Activated CD4-positive, alpha-beta T cell treated with anti-CD3 and anti-CD28 coated beads, Interleukin-2, amount 50 U/mL, for 16 hours (primary cell): ENCODE measurements around the gene RPS6KA2.

Experiments used
- DNase-seq: peaks from one replicate; pipeline ENCODE4 v3.0.0-alpha.2; 2020

RPS6KA2 gene

DNA sequence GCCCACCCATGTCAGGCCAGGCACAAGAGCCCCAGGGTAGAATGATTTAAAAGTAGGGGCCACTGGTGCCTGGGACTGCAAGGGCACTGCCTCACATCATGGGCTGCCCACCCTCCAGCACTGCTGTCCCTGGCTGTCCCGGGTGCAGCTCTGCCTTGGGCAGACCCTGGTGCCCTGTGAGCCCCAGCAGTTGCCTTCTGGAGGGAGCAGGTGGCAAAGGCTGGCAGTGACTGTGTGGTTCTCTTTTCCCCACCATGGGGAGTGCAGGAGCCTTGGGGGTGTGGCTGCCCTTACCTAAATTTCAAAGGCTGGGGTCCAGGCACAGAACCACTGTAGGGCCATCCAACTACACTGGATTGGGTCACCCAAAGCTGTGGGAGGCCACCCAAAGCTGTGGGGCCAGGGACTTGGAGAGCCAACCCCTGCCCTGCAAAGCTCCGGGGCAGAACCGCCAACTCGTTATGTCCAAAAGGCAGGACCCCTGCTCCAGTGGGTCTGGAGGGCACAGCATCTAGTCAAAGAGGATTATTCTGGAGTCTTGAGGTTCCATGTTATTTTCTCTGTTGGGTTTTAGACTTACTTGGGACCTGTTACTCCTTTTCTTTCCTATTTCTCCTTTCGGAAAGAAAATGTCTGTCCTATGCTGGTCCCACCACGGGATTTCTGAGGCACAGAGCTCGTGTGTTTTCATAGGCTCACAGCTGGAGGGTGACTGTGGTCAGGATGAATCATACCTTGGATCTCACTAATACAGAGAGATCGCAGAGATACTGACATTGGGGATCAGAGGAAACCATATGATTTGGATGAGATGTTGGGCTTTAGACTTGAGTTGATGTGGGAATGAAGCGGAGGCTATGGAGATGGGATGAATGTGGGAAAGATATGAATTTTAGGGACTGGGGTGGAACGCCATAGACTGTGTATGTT, 105.9 kb downstream of the RPS6KA2 start:
- DNase-seq, result no peak

DNA sequence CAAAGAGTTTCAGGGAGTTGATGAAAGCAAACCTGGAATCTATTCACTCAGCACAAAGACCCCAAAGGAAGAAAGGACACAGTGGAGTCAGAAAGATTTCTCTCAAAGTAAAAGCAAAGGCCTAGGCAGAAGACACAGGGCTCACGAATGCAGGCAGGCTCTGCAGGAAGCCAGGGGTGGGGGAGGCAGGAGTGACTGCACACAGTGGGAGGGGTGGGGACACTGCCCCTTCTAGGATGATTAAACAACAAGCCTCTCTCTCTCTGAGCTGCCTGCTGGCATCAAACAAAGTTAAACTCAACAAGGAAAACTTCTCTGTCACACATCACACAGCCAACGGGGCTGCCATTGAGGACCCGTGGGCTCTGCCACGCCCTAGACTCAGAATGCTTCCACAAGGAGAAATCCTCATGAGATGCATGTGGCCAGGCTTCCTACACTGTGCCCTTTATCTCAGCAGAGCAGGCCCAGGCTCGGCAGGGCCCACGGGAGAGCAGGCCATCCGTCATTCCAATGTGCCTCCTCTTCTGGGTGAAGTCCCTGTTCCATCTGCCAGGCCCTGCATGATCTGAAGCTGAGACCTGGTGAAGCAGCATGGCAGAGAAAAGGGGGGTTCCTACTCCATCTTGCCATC, 110.7 kb downstream of the RPS6KA2 start:
- DNase-seq, result no peak

DNA sequence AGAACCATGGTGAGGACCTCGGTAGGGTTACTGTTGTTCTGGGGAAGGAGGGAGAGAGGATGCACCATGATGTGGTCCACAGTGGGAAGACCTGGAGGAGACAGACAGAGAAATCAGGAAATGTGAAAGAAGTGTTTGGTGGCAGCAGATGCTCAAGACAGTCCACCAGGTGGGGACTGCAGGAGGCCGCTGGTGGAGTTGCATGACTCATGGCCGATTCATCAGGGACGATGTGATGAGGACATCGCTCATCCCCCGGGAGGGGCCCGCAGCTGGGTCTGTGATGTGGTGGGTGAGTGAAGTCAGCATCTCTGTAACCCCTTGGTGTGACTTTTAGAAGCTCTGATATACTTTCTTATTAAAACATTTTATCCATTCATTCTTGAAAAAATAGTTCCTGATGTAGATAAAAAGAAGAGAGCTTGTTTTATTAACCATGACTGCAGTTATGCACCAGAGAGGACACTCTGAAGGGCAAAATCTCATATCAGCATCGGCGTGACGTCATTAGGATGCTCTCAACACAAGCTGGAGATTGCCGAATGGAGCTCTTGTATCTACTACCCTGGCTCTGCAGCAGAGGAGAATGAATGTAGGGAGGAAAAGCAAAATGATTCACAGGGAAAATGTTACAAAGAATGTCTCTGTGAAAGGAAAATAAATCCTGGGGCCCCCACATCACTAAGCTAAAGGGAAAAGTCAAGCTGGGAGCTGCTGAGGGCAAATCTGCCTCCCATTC, 111.8 kb downstream of the RPS6KA2 start:
- peak; percentile 18 for DNase-seq

GRCh38 chr6:166514196-166514595, 112.9 kb downstream of the RPS6KA2 start:
- no peak for DNase-seq

DNA sequence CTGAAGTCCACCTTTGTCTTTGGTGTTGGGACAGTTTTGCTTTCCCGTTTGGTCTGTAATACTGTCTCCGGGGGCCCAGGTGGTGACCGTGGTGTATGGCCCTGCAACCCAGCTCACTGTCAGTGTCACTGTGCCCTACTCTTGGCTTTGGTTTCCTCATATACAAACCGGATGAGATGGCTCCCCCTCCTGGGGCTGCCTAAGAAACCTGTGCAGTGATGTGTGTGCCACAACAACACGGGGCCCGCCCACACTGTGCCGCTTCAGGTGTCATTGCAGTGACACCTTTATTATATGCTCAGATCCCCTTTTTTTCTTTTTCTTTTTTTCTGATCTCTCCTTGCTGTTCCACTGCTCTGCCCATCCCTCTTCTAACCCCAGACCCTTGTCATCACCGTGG, 114.5 kb downstream of the RPS6KA2 start:
- DNase-seq, result no peak

GRCh38 chr6:166511316-166511715, 115.7 kb downstream of the RPS6KA2 start:
- no peak for DNase-seq

- no peak for DNase-seq
These were observed 117.9 kb downstream of the RPS6KA2 start for GRCh38 chr6:166509193-166509592.

DNA sequence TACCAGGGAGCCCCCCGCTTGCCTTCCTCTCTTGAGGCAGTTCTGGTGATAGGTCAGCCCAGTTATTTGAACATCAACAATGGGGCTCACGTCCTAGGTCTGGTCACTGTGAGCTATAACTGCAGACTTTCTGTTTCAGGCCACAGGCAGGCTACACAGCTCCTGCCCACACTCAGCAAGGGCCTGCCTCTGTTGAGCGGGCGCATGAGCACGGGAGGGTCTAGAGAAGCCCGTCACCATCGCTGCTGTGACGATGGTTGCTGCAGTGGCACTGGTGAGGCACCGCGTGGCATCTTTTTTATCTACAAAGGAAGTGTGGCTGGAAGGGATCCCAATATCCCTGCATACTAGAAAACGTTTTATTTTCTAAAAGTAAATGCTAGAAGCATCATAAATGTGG, 118.3 kb downstream of the RPS6KA2 start:
- DNase-seq, result no peak

DNA sequence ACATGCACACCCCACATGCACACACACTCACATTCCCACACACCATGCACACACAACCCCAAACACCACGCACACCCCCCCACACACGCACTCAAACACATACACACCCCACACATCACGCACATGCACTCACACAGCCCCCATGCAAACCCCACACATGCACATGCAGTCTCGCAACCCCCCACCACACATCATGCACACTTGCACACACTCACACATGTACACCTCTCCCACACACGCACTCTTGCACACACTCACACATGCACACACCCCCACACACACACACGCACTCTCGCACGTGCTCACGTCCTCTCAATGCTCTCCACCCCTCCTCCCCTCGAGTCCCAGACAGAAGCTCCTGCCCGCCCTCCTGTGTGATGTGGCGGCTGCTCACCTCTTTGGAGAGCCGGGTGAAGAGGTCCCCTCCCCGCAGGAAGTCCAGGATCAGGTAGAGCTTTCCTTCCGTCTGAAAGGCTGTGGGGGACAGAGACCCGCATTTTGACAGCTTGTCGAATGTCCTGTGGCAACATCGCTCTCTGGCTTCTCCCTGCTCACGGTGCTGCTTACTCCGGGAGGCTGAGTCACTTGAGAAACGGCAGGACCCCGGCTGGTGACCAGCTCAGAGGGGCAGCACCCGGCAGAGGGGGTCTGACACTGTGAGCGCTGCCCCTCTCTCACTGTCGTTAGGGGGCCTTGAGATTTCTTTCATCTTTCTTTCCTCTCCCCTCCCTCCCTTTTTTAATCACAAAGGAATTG, 119.1 kb downstream of the RPS6KA2 start:
- no peak for DNase-seq

GRCh38 chr6:166507380-166507779, 119.7 kb downstream of the RPS6KA2 start:
- no peak for DNase-seq

DNA sequence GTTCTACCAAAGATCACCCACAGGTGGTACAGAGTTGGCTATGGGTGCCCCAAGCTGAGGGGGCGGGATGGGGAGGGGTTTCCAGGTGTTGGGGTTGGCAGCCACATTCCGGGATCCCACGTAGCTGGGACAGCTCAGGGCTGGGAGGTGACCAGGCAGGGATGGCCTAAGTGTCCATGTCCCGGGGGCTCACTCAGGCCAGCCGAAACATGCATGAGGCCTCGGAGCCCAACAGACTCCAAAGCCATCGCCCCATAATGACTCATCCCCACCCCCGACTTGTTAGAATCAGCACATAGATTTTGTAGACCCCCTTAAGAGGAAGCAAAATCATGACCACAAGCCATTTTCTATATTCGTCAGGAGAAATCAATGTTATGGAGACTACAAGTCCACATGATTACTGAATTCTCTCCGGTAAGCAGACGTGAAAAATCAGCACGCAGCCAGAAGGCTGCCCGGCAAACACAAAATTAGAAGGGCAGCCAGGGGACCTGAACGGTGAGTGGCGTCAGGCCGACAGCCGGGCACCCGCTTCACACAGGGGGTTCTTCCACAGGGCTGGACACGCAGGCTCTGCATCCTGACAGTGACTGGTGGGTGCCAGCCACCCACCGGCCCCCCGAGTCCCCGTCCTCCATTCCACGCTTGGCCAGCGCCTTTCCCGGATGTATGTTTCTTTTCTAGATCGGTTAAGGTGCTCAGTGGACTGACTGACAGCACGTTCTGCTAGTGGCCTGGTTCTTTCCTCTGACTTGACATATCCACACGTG, 121.7 kb downstream of the RPS6KA2 start:
- no peak for DNase-seq

DNA sequence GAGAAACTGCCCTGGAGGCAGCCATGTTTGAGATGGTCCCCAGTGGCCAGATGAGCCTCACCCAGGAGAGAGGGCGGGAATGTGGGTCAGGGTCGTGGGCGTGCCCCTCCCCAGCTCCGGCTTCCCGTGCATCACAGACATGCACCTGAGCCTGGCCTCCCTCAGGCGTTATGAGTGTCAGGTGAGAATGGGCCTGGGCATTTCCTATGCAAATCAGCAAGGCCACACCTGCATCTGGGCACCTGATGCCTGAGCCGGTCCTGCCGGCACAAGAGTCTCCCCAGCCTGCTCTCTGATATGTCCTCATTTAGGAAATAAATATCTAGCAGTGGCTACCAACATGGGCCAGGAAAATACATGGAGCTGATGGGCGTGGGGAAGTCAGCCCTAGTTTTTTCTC, 123.0 kb downstream of the RPS6KA2 start:
- DNase-seq, result no peak

- DNase-seq, result no peak
These were observed 123.8 kb downstream of the RPS6KA2 start for GRCh38 chr6:166503167-166503744.

DNA sequence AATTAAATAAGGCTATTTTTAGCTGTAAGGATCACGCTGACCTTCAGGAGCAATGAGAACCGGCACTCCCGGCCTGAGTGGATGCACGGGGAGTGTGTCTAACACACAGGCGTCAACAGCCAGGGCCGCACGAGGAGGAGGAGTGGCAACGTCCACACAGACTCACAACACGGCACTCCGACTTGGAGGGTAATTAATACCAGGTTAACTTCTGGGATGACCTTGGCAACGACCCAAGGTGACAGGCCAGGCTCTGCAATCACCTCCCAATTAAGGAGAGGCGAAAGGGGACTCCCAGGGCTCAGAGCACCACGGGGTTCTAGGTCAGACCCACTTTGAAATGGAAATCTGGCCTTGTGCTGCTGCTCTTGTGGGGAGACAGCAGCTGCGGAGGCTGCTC, 124.6 kb downstream of the RPS6KA2 start:
- DNase-seq, result no peak

- no peak for DNase-seq
These were observed 125.8 kb downstream of the RPS6KA2 start for GRCh38 chr6:166501246-166501645.

- DNase-seq, result no peak
These were observed 126.8 kb downstream of the RPS6KA2 start for GRCh38 chr6:166500246-166500645.

DNA sequence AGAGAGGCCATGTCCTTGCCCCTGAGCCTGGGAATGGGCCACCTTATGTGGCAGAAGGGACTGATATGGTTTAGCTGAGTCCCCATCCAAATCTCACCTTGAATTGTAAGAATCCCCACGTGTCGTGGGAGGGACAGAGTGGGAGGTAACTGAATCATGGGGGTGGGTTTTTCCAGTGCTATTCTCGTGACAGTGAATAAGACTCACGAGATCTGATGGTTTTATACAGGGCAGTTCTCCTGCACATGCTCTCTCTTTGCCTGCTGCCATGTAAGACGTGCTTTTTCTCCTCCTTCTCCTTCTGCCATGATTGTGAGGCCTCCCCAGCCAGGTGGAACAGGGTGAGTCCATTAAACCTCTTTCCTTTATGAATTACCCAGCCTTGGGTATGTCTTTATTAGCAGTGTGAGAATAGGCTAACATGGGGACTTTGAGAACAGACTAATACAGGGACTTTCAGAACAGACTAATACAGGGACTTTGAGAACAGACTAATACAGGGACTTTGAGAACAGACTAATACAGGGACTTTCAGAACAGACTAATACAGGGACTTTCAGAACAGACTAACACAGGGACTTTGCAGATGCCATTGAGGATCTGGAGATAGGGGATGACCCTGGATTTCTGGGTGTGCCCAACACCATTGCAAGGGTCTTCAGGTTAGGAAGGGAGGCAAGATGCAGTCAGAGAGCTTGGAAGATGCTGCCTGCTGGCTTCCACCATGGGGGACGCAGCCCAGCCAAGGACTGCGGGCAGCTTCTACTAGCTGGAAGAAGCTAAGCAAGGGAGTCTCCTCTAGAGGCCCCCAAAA, 127.5 kb downstream of the RPS6KA2 start:
- DNase-seq, result peak; percentile 54

DNA sequence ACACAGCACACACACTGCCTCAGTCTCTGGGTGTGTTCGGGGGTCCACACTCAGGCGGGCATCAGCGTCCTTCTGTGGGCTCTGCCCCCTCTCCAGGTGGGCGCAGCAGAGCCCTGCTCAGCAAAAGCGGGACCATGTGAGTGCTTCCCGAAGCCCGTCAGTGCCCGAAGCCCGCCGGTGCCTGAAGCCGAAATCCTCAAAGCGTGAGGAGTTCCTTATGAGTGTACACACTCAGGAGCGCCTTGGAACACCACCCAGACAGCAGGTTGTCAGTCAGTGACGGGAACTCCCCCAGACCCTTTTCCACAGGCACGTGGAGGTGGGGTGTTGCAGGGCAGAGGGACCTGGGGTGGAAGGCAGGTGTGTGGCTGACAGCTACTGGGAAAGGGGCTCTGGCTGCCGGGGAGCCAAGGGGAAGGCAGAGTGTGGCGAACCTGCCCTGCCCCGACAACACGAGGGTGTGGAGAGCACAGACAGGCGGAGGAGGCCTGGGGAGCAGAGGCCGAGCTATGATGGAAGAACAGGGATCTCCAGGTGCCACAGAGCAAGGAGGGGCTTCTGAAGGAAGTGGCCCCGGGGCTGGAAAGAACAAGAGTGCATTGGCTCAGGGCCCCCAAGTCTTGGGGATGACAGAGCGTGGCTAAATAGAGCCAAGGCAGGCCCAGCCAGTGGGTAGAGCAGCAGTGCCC, 128.2 kb downstream of the RPS6KA2 start:
- DNase-seq, result no peak

GRCh38 chr6:166498228-166498627, 128.8 kb downstream of the RPS6KA2 start:
- DNase-seq, result no peak
